HG03565 (cell line): ENCODE results near the gene CLIC5.

Source experiments
- ATAC-seq: cut with Tn5 transposase; IDR thresholded peaks from one replicate; pipeline ENCODE4 v1.9.1; 2021; ENCODE audit warnings: mild to moderate bottlenecking, moderate library complexity; ENCODE audit not compliant: unreplicated experiment

The CLIC5 gene

DNA sequence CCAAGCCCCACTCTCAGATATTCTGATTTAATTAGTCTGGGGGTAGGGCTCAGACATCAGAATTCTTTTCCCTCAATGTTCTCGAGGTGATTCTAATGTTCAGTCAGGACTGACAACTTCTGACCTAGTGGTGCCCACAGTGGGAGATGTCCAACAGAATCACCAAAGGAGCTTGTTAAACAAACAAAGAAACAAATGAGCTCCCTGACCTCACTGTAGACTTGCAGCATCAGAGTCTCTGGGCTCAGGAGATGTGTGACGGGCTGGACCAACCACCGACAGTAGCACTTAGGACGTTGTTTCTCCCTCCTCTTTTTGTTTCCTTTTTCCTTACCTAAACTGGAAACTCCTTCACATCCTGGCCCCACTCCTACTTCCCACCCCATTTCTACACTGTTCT lies 49.3 kb downstream of the CLIC5 start:
- ATAC-seq, result no peak

DNA sequence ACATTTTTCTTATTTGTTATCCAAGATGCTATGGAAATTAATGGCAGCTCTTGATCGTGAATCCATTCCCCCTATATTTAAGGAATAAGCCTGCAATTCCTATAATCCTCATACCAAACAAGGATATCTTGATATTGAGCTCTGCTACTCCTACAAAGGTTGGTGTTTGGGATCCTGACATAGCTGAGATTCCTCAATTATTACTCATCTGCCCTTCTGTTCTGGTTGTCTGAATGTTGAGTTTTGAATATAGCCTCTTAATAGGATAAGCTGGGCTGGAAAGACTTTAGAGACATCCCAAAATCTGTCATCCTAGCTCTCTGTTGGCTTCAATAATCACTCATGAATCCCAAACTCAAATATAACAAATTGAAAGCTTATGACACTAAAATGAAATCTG lies 49.9 kb downstream of the CLIC5 start:
- ATAC-seq, result no peak

- no peak for ATAC-seq
Measured at GRCh38 chr6:45965007-45965406, 50.7 kb downstream of the CLIC5 start.

GRCh38 chr6:45964300-45964699 lies 51.4 kb downstream of the CLIC5 start:
- ATAC-seq, result no peak

- ATAC-seq, result no peak
Measured at GRCh38 chr6:45963896-45964295, 51.8 kb downstream of the CLIC5 start.

DNA sequence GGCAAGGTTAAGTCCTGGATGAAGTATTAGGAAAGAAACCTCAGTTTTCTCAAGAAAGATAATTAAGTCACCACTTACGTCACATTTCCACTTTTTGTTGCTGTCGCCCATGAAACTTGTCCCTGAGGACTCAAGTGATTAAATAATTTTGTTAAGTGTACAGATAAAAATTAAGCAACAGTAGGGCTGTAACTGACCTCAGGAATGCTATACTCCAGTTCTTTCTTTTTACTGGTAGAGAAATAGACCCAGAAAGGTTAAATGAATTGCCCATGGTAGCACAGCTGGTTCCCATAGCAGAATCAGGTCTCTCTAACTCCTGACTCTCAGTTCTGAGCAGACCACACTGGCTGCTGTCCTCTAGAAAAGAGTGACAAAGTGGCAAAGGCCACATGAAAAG lies 54.5 kb downstream of the CLIC5 start:
- no peak for ATAC-seq

DNA sequence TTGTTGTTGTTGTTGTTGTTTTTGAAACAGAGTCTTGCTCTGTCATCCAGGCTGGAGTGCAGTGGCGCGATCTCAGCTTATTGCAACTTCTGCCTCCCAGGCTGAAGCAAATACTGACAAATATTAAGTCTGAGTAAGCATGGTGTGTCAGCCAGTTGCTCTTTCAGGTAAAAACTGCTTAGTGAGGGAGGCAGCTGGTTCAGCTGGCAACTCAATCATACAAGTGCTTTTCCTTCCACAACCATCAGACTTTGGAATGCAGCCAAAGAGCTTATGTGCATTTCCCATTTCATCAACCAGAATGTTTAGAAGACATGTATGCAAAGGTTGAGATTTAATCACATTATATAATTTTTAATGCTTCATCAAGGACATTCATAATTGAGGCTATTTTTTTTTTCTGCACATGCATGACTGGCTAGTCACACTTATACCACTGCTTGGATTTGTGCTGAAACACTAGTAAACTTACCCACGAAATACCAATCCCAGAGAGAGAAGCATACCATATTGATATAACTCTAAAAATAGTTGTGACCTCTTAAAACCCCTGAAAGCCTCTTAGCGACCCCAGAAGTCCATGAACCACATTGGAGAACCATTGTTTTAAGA lies 56.0 kb downstream of the CLIC5 start:
- no peak for ATAC-seq

GRCh38 chr6:45956663-45957062 lies 59.0 kb downstream of the CLIC5 start:
- ATAC-seq, result no peak

DNA sequence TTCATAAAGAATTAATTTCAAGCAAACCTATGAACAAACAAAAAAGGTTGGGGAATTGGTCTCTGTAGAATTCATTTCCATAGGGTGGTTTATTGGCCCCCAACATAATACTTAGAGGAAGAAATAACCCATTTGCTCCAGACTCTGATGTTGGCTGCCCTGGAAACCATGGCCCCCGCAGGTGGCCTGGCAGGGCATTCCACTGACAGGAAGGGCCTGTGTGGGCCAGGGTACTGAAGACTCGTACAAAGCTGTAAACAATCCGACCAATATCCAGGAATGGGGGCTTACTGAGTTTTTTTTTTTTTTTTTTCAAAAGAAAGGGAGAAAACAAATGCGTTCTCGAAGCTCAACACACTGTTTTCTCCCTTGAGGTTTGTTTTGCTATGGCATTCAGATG lies 59.5 kb downstream of the CLIC5 start:
- ATAC-seq, result no peak

- ATAC-seq, result no peak
Measured at GRCh38 chr6:45955597-45955996, 60.1 kb downstream of the CLIC5 start.

DNA sequence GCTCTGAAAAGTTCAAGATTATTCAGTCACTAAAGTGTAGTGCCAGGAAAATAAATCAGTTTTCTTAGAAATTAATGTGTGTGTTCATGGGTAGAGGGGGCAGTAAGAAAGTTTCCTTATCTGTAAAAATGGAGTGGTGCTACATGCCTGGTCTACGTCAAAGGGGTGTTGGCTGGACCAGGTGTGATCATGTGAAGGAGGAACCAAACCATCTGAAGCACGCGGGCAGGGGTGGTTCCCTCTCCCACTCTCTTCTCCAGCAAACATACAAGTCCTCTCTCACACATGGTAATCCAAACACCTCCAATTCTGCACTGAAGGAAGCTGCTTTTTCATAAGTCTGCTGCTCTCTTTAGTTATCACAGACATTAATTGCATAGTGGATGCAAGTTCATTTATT lies 63.1 kb downstream of the CLIC5 start:
- no peak for ATAC-seq

DNA sequence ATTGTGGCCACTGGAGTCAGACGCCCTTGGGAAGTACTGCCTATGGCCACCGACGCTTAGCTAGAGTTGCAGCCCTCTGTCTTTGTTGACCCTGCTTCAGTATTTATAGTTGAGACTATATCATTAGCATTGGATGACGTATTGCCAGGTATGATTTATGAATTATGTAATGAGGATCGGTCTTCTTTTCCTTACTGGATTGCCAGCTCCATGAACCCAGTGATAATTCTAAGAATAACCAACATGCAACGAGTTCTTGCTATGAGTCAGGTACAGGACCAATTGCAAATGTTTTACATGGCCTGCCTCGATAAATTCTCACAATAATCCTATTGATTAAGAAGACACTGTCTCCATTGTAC lies 63.5 kb downstream of the CLIC5 start:
- no peak for ATAC-seq

DNA sequence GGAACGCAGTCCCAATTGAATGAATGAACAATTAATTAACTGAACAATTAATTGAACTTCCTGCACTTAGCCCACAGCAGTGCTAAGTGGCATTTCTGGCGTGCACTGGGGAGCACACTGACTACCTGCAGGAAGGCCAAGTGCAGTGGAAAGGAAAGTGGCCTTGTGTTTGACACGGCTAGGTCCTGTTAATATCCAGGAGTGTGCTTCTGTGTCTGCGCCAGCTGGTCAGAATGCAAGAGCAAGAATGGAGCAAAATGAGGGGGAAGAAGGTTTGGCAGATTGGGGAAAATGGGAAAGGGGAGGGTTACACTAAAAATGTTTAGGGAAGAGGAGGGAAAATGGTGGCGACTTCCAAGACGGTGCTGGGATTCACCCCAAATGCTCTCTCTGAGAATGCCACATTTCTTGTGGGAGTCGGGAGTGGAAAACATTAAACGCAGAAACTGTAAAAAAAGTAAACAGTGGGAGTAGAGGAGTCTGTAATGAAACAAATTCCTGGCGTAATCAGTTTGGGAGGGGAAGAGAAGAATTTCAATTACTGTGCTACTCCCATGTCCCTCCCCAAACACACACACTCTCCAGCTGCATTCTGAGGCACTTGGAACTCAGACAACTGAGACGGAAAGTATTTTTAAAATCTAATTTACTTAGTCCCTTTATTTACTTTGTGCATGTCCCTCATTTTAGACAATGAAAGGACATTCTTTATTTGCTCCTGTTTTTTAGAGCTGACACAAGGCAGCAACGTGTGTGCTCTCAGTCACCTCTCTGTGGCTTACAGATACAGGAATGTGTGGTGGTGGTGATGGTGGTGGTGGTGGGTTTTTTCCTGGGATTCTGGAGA lies 64.1 kb downstream of the CLIC5 start:
- ATAC-seq, result no peak

- no peak for ATAC-seq
Measured at GRCh38 chr6:45949256-45949655, 66.4 kb downstream of the CLIC5 start.

GRCh38 chr6:45947807-45948206 lies 67.9 kb downstream of the CLIC5 start:
- ATAC-seq, result no peak

DNA sequence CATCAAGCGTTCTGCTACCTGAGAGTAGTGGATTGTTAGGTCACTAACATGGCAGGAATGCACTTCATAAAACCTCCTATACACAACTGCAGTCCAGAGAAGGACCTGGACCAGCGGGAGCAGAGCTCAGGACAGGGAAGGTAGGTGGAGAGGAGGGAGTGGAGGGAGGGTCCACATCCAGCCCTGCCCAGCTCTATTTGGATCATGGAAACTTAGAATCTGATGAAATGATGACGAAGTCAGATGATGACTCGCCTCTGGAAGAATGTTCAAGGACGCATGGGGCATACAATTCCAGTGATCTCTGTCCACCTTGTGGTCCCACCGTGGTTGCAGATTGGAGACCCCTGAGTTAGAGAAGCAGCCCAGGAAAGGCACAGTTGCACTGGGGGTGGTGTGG lies 68.8 kb downstream of the CLIC5 start:
- ATAC-seq, result no peak

DNA sequence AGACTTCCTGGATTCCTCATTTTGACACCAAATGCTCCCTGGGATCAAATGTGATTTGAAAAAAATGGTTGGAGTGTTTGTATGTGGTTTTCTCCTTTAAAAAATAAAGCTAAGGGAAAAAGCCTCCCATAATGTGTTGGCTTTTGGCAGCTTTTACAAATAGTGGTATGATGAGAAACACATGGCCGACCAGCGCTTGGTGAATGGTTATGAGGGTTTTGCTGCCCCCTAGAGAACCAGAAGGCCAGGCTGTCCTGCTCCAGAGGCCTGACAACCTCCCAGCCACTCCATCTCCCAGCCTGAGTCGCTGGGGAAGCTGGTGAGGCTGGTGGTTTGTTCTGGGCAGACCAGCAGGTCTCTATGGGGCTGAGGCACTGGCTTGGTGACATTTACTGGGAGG lies 69.3 kb downstream of the CLIC5 start:
- no peak for ATAC-seq

DNA sequence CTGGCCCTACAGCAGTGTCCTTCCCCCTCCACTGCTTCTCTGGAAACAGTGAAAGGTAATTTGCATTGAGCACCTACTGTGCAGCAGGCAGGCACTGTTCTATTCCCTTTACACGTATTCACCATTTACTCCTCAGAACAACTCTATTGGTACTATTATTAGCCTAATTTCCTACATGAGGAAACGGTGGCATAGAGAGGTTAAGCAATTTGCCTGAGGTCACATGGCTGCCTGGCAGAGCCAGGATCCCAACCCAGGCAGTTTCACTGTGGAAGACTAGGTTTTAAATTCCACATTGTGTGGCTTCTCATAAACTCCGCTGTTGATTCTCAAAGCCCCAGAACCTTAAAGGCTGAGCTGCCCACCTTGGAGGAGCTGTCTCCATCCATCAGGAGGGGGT lies 72.7 kb downstream of the CLIC5 start:
- no peak for ATAC-seq

GRCh38 chr6:45933855-45934254 lies 81.8 kb downstream of the CLIC5 start:
- ATAC-seq, result no peak

DNA sequence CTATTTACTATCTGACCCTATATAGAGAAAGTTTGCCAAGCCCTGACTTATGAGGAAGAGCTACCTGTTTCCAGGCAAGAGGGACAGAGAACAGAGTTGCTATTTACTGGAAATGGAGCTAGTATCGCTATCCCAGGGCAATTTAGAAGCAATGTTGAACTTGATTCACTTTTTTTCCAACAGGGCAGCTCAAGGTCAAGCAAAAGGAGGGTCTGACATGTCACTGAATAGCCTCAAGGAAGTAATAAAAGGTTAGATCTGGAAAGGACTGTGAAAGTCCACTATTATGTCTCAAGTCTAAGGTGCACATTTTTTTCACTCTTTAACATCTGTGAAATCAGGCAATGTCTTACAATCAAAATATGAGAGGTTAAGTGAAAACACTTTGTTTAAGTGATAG lies 84.4 kb downstream of the CLIC5 start:
- no peak for ATAC-seq

DNA sequence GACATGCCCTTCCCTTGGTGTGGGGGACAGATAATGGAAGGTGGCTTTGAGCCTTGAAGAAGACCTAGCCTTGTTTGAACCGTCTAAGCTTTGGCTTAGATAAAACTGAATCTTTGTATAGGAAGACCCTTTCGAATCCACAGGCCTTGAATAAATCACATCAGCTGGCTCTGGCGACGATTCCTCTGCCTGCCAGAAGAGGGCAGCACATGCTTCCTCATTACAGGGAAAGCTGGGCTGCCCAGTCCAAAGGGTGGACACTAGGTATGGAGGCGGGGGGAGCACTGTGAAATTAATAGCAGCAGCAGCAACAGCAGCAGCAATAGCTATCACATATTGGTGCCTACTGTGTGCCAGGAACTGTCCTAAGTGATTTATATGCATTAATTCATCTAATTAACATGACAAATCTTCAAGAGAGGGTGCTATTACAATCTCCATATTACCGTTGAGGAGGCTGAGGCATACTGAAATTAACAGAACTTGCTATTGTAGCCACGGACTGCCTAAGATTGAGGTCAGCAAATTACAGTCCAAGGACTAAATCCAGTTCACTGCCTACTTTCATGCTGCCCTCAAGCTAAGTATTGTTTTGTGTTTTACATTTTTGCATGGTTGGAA lies 85.1 kb downstream of the CLIC5 start:
- no peak for ATAC-seq
